SK-N-SH (cell line): ENCODE results near the gene DNAAF9.

Experiments
- MXI1 ChIP-seq: IDR thresholded peaks from 2 replicates; pipeline ENCODE4 v1.6.1; 2012; ENCODE audit warnings: mild to moderate bottlenecking, low read depth, low read length, improper control_type of control experiment
- TF ChIP-seq, protein P1 (sequence below): fragments of 200-600 bp; sonication (generic); IDR thresholded peaks from 2 replicates; pipeline ENCODE4 v1.6.1; 2017; ENCODE audit warnings: antibody characterized with exemption, mild to moderate bottlenecking, moderate library complexity
- TF ChIP-seq, protein P2 (sequence below): IDR thresholded peaks from 2 replicates; pipeline ENCODE4 v1.4.0; 2012; ENCODE audit warnings: low read depth, borderline replicate concordance

DNA sequence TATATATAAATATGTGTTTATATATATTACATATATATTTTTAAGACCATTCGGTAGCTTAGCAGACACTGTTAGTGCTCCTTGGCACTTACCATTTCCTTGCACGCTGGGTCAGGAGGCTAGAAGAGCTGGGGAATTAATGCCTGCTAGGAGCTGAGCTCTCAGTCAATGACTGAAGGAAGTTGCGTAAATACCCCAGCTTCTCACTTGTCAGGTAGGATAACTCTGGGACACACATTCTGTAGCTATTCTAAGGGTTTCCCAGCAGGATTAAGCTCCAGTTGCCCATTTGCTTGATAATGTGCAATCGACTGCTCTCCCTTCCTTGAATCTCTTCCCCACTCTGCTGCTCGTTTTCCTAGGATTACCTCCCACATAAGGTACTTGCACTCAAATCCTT lies 15.7 kb upstream of the DNAAF9 start:
- TF ChIP-seq, protein P1, sequence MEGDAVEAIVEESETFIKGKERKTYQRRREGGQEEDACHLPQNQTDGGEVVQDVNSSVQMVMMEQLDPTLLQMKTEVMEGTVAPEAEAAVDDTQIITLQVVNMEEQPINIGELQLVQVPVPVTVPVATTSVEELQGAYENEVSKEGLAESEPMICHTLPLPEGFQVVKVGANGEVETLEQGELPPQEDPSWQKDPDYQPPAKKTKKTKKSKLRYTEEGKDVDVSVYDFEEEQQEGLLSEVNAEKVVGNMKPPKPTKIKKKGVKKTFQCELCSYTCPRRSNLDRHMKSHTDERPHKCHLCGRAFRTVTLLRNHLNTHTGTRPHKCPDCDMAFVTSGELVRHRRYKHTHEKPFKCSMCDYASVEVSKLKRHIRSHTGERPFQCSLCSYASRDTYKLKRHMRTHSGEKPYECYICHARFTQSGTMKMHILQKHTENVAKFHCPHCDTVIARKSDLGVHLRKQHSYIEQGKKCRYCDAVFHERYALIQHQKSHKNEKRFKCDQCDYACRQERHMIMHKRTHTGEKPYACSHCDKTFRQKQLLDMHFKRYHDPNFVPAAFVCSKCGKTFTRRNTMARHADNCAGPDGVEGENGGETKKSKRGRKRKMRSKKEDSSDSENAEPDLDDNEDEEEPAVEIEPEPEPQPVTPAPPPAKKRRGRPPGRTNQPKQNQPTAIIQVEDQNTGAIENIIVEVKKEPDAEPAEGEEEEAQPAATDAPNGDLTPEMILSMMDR, result no peak
- TF ChIP-seq MXI1, result no peak
- TF ChIP-seq, protein P2, sequence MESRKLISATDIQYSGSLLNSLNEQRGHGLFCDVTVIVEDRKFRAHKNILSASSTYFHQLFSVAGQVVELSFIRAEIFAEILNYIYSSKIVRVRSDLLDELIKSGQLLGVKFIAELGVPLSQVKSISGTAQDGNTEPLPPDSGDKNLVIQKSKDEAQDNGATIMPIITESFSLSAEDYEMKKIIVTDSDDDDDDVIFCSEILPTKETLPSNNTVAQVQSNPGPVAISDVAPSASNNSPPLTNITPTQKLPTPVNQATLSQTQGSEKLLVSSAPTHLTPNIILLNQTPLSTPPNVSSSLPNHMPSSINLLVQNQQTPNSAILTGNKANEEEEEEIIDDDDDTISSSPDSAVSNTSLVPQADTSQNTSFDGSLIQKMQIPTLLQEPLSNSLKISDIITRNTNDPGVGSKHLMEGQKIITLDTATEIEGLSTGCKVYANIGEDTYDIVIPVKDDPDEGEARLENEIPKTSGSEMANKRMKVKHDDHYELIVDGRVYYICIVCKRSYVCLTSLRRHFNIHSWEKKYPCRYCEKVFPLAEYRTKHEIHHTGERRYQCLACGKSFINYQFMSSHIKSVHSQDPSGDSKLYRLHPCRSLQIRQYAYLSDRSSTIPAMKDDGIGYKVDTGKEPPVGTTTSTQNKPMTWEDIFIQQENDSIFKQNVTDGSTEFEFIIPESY, result no peak
